HL-60 (cell line): ENCODE results near the gene MYEOV.

ENCODE experiments used
- DNase-seq, 2 experiments: peaks; one replicate each; pipeline ENCODE4 v3.0.0-alpha.2; 2010 to 2020; ENCODE audit warnings: low read depth in 1 of 2, low spot score in 1 of 2
- H3K27ac ChIP-seq: fragments of 250-450 bp; sonication (Bioruptor Pico); replicated peaks from 2 replicates; pipeline ENCODE4 v1.5.1; 2020; ENCODE audit warnings: mild to moderate bottlenecking, moderate library complexity
- H3K27me3 ChIP-seq: fragments of 250-450 bp; sonication (Bioruptor Pico); 2 replicates; pipeline ENCODE4 v1.5.1; 2021; ENCODE audit warnings: mild to moderate bottlenecking, moderate library complexity; ENCODE audit not compliant: insufficient read depth, poor library complexity, severe bottlenecking
- H3K4me3 ChIP-seq: replicated peaks from 2 replicates; pipeline ENCODE4 v1.5.1; 2011; ENCODE audit warnings: mild to moderate bottlenecking, control low read depth, low read length; ENCODE audit not compliant: insufficient read depth
- CTCF ChIP-seq: IDR thresholded peaks from one replicate; pipeline ENCODE4 v1.5.1; 2011; ENCODE audit warnings: low read length, control low read depth, inconsistent platforms; ENCODE audit not compliant: insufficient read depth
- GABPA ChIP-seq: IDR thresholded peaks from 2 replicates; pipeline ENCODE4 v1.6.1; 2012; ENCODE audit warnings: low read depth
- POLR2AphosphoS5 ChIP-seq: IDR thresholded peaks from 2 replicates; pipeline ENCODE4 v1.6.1; 2012; ENCODE audit warnings: low read depth
- REST ChIP-seq: IDR thresholded peaks from 2 replicates; pipeline ENCODE4 v1.6.1; 2012; ENCODE audit warnings: low read depth; ENCODE audit not compliant: insufficient replicate concordance
- SPI1 ChIP-seq: IDR thresholded peaks from 2 replicates; pipeline ENCODE4 v1.6.1; 2012; ENCODE audit warnings: low read depth, mild to moderate bottlenecking, borderline replicate concordance

MYEOV gene

DNA sequence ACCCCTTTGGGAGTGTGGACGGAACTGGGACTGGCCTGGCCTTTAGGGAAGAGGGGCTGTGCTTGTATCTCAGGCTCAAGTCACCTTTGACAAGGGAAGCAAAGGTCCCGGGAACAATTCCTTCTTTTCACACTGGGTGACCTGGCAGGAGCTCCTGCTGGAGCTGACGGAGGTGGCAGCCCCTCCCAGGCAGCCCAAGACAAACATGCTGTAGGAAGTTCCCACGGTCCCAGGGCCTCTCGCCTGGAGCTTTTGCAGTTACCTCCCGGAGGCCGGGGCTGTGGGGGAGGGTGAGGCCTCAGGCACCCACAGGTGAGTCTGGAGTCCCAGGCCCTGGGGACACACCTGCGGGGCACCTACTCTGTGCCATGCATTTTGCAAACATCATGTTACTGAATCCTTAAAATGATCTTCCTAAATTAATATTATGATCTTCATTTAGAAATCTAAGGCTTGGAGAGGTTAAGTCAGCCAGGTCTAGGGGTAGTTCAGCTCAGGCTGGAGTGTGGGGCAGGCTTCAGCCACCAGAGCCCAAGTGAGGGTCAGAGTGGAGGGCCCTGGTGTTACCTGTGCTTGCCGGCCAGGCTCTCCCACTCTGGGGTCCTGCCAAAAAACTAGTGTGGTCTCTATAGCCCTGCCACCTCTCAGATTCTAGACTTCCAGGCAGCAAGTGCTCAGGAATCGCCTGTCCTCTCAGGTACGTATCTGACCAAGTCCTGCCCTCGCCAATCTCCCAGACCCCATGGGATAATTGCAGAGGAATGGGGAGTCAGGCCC, 15.7 kb upstream of the MYEOV start:
- Histone ChIP-seq H3K4me3 (no peak overlapping the region), H3K27me3 (no peaks in the 10 kb centered on the region), H3K27ac (no peak overlapping the region)
- TF ChIP-seq POLR2AphosphoS5 (no peak), GABPA (no peak), SPI1 (no peak), CTCF (no peak), REST (no peak)
- no peak for DNase-seq

DNA sequence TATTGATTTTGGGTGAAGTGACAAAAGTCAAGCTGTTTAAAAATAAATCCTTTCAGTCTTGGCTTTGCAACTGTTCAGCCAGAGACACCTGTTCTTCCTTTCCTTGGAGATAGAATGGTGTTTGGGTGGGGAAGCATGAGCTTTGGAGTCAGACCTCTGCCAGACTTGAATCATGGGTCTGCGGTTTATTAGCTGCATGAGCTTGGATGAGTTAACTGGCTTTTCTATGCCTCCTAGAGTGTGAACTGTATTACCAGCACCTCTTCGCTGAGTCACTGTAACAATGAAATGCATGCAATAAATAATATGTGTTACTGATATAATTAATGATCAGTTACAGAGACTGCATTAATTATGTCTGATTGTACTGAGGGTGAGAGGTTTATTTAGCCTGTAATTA, 13.5 kb upstream of the MYEOV start:
- H3K27ac ChIP-seq, result no peak overlapping the region
- no peak for DNase-seq
- H3K27me3 ChIP-seq, result peaks cover 1% of the 10 kb centered on the region
- TF ChIP-seq CTCF (no peak), POLR2AphosphoS5 (no peak), REST (no peak), GABPA (no peak), SPI1 (no peak)
- no peak overlapping the region for H3K4me3 ChIP-seq

GRCh38 chr11:69280994-69281393, 13.0 kb upstream of the MYEOV start:
- Histone ChIP-seq H3K4me3 (no peak overlapping the region), H3K27ac (no peak overlapping the region)
- TF ChIP-seq SPI1 (no peak), CTCF (no peak), REST (no peak), POLR2AphosphoS5 (no peak), GABPA (no peak)

More at GRCh38 chr11:69280994-69281393, 13.0 kb upstream of the MYEOV start:
- peaks cover 2% of the 10 kb centered on the region for H3K27me3 ChIP-seq
- DNase-seq, result no peak
